Globus pallidus (tissue), 1 donor: ENCODE data around the gene RAP1GAP2.

Source experiments
- DNase-seq: peaks from one replicate; pipeline ENCODE4 v3.0.0-alpha.2; 2015; ENCODE audit warnings: low spot score

Gene RAP1GAP2

GRCh38 chr17:2947996-2948550 lies 151.8 kb downstream of the RAP1GAP2 start:
- DNase-seq: no peak

- no peak for DNase-seq
These were observed 152.7 kb downstream of the RAP1GAP2 start for GRCh38 chr17:2948721-2949468.

GRCh38 chr17:2949469-2950044 lies 153.3 kb downstream of the RAP1GAP2 start:
- no peak for DNase-seq

GRCh38 chr17:2950846-2951245 lies 154.6 kb downstream of the RAP1GAP2 start:
- no peak for DNase-seq

- DNase-seq: no peak
These were observed 156.1 kb downstream of the RAP1GAP2 start for GRCh38 chr17:2952174-2952845.

GRCh38 chr17:2954898-2955445 lies 158.7 kb downstream of the RAP1GAP2 start:
- DNase-seq: no peak

GRCh38 chr17:2955931-2956582 lies 159.8 kb downstream of the RAP1GAP2 start:
- no peak for DNase-seq

GRCh38 chr17:2957631-2958286 lies 161.5 kb downstream of the RAP1GAP2 start:
- no peak for DNase-seq

- DNase-seq: no peak
These were observed 162.5 kb downstream of the RAP1GAP2 start for GRCh38 chr17:2958706-2959222.

GRCh38 chr17:2959371-2960130 lies 163.3 kb downstream of the RAP1GAP2 start:
- no peak for DNase-seq

GRCh38 chr17:2961446-2961845 lies 165.2 kb downstream of the RAP1GAP2 start:
- DNase-seq: no peak

GRCh38 chr17:2962236-2962635 lies 166.0 kb downstream of the RAP1GAP2 start:
- no peak for DNase-seq

- no peak for DNase-seq
These were observed 166.5 kb downstream of the RAP1GAP2 start for GRCh38 chr17:2962729-2963128.

- DNase-seq: no peak
These were observed 167.2 kb downstream of the RAP1GAP2 start for GRCh38 chr17:2963332-2964027.

GRCh38 chr17:2964028-2964356 lies 167.8 kb downstream of the RAP1GAP2 start:
- no peak for DNase-seq

GRCh38 chr17:2964370-2964769 lies 168.1 kb downstream of the RAP1GAP2 start:
- no peak for DNase-seq

GRCh38 chr17:2964831-2965230 lies 168.6 kb downstream of the RAP1GAP2 start:
- no peak for DNase-seq

GRCh38 chr17:2965621-2966595 lies 169.7 kb downstream of the RAP1GAP2 start:
- DNase-seq: no peak

GRCh38 chr17:2967515-2967914 lies 171.3 kb downstream of the RAP1GAP2 start:
- no peak for DNase-seq
